ENCODE measurements around the gene NDUFS4. TPM values are rescaled to one million over a fixed set of nuclear protein-coding genes. Genes with fewer than 3 reads are reported as not detected.

The NDUFS4 gene
- total RNA-seq, 2 donors from 2014 or later: 87.3 to 97.2 TPM

- TF ChIP-seq, protein P1, sequence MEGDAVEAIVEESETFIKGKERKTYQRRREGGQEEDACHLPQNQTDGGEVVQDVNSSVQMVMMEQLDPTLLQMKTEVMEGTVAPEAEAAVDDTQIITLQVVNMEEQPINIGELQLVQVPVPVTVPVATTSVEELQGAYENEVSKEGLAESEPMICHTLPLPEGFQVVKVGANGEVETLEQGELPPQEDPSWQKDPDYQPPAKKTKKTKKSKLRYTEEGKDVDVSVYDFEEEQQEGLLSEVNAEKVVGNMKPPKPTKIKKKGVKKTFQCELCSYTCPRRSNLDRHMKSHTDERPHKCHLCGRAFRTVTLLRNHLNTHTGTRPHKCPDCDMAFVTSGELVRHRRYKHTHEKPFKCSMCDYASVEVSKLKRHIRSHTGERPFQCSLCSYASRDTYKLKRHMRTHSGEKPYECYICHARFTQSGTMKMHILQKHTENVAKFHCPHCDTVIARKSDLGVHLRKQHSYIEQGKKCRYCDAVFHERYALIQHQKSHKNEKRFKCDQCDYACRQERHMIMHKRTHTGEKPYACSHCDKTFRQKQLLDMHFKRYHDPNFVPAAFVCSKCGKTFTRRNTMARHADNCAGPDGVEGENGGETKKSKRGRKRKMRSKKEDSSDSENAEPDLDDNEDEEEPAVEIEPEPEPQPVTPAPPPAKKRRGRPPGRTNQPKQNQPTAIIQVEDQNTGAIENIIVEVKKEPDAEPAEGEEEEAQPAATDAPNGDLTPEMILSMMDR (IDR thresholded peaks at IDR 0.05): no peak
- TF ChIP-seq POLR2A (IDR thresholded peaks at IDR 0.05): no peak
- TF ChIP-seq POLR2AphosphoS5 (IDR thresholded peaks at IDR 0.05): no peak
- H3K4me3 ChIP-seq: no peak overlapping the region
- no peaks in the 10 kb centered on the region for H3K4me1 ChIP-seq (replicated peaks)
- no peaks in the 10 kb centered on the region for H3K36me3 ChIP-seq
- no peaks in the 10 kb centered on the region for H3K27me3 ChIP-seq (replicated peaks; ENCODE audit: insufficient read depth)
- no peak for DNase-seq (ENCODE audit: low spot score)
- no peaks in the 10 kb centered on the region for H3K9me3 ChIP-seq
- H3K27ac ChIP-seq: no peak overlapping the region
- intact Hi-C loops (cut with DNase I): no loop called here
- WGBS: 91% methylated on average over 3 of the region's 3 CpGs
Measured at GRCh38 chr5:53613061-53613460, 52.6 kb downstream of the NDUFS4 start.

GRCh38 chr5:53613536-53613935 is 53.1 kb downstream of the NDUFS4 start:
- Histone ChIP-seq H3K9me3 (no peaks in the 10 kb centered on the region), H3K27me3 (replicated peaks; ENCODE audit: insufficient read depth) (no peaks in the 10 kb centered on the region), H3K4me3 (no peak overlapping the region), H3K36me3 (no peaks in the 10 kb centered on the region), H3K4me1 (replicated peaks) (no peaks in the 10 kb centered on the region), H3K27ac (no peak overlapping the region)
- TF ChIP-seq POLR2AphosphoS5 (IDR thresholded peaks at IDR 0.05) (no peak), POLR2A (IDR thresholded peaks at IDR 0.05) (no peak)
- TF ChIP-seq, protein P1 (IDR thresholded peaks at IDR 0.05): no peak
- intact Hi-C loops (cut with DNase I): no loop called here
- DNase-seq (ENCODE audit: low spot score): no peak

- intact Hi-C loops (cut with DNase I): no loop called here
- WGBS: 81% methylated on average over 2 of the region's 2 CpGs
- no peaks in the 10 kb centered on the region for H3K4me1 ChIP-seq (replicated peaks)
- no peak overlapping the region for H3K4me3 ChIP-seq
- TF ChIP-seq, protein P1 (IDR thresholded peaks at IDR 0.05): no peak
- no peak for TF ChIP-seq POLR2A (IDR thresholded peaks at IDR 0.05)
- TF ChIP-seq POLR2AphosphoS5 (IDR thresholded peaks at IDR 0.05): no peak
- H3K9me3 ChIP-seq: no peaks in the 10 kb centered on the region
- no peaks in the 10 kb centered on the region for H3K36me3 ChIP-seq
- no peak for DNase-seq (ENCODE audit: low spot score)
- no peak overlapping the region for H3K27ac ChIP-seq
- no peaks in the 10 kb centered on the region for H3K27me3 ChIP-seq (replicated peaks; ENCODE audit: insufficient read depth)
Measured at GRCh38 chr5:53614376-53614885, 54.0 kb downstream of the NDUFS4 start.

DNA sequence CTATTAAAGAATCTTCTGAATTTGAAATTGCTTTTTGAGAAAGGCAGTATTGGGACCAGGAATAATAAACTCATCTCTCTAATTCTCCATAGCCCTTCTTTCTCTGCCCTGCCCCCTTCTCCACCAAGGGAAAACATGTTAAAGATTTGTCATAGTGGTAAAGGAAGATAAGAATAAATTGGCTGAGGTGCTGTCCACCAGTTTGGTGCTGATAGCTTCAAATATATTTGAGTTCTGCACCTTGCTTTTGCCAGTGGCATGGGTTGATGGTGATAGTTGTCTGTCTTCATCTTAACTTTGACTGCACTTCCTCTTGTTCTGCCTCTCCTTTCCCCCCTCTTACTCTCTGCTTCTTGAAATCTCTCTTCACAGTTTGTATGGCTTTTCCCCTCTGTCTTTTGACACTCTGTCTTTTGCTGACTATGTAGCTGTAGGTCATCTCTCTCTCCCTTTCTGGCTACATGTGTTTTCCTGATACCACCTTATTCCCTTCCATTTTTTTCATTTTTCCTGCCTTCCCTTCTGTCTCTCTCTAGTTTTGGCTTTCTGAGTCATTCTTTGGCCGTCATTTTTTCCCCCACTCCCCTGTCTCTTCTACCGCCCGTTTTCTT is 56.6 kb downstream of the NDUFS4 start:
- H3K27ac ChIP-seq: no peak overlapping the region
- 90% methylated on average over 3 of the region's 3 CpGs for WGBS
- TF ChIP-seq, protein P1 (IDR thresholded peaks at IDR 0.05): no peak
- H3K4me1 ChIP-seq (replicated peaks): no peaks in the 10 kb centered on the region
- no peaks in the 10 kb centered on the region for H3K27me3 ChIP-seq (replicated peaks; ENCODE audit: insufficient read depth)
- no peak overlapping the region for H3K4me3 ChIP-seq
- intact Hi-C loops (cut with DNase I): no loop called here
- no peak for DNase-seq (ENCODE audit: low spot score)
- no peaks in the 10 kb centered on the region for H3K36me3 ChIP-seq
- no peaks in the 10 kb centered on the region for H3K9me3 ChIP-seq

DNA sequence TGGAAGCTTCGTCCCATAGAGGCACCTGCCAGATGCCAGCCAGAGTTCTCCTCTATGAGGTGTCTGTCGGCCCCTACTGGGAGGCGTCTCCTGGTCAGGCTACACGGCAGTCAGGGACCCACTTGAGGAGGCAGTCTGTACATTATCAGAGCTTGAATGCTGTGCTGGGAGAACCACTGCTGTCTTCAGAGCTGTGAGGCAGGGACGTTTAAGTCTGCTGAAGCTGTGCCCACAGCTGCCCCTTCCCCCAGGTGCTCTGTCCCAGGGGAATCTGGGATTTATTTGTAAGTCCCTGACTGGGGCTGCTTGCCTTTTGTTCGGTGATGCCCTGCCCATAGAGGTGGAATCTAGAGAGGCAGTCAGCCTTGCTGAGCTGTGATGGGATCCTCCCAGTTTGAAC is 70.8 kb downstream of the NDUFS4 start:
- WGBS: 79% methylated on average over 6 of the region's 6 CpGs
- H3K36me3 ChIP-seq: no peaks in the 10 kb centered on the region
- intact Hi-C loops (cut with DNase I): no loop called here
- H3K27ac ChIP-seq: no peak overlapping the region
- TF ChIP-seq POLR2A (IDR thresholded peaks at IDR 0.05) (no peak), POLR2AphosphoS5 (IDR thresholded peaks at IDR 0.05) (no peak)
- TF ChIP-seq, protein P1 (IDR thresholded peaks at IDR 0.05): no peak
- DNase-seq (ENCODE audit: low spot score): no peak
- no peaks in the 10 kb centered on the region for H3K4me1 ChIP-seq (replicated peaks)
- no peaks in the 10 kb centered on the region for H3K9me3 ChIP-seq
- H3K4me3 ChIP-seq: no peak overlapping the region
- no peaks in the 10 kb centered on the region for H3K27me3 ChIP-seq (replicated peaks; ENCODE audit: insufficient read depth)

Data from prostate gland (tissue), 2 donors.